Stimulated activated CD8-positive, alpha-beta memory T cell treated with anti-CD3 and anti-CD28 coated beads, Interleukin-4, amount 100 ng/mL, for 1 hour (primary cell): ENCODE measurements around the gene PLEKHJ1.
"Not testable (repeated sequence)": the region's sequence is repeated elsewhere in the genome, so short reads cannot be mapped to it uniquely, and the experiment has no call there.

Source experiments
- DNase-seq, 2 donors: peaks; one replicate each; pipeline ENCODE4 v3.0.0-alpha.2; 2020; ENCODE audit warnings: low read depth in 2 of 2, low spot score in 1 of 2

Gene PLEKHJ1, protein sequence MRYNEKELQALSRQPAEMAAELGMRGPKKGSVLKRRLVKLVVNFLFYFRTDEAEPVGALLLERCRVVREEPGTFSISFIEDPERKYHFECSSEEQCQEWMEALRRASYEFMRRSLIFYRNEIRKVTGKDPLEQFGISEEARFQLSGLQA

GRCh38 chr19:2236314-2237050 lies at the start of gene PLEKHJ1, which contains the start of gene SF3A2:
PLEKHJ1 (minus strand) TSS chr19:2236329; CDS start chr19:2236248, 81 bp downstream.
SF3A2 (plus strand) TSS chr19:2236824; CDS start chr19:2243419, 6,595 bp downstream.
- DNase-seq = peak; percentile 92 to 96

DNA sequence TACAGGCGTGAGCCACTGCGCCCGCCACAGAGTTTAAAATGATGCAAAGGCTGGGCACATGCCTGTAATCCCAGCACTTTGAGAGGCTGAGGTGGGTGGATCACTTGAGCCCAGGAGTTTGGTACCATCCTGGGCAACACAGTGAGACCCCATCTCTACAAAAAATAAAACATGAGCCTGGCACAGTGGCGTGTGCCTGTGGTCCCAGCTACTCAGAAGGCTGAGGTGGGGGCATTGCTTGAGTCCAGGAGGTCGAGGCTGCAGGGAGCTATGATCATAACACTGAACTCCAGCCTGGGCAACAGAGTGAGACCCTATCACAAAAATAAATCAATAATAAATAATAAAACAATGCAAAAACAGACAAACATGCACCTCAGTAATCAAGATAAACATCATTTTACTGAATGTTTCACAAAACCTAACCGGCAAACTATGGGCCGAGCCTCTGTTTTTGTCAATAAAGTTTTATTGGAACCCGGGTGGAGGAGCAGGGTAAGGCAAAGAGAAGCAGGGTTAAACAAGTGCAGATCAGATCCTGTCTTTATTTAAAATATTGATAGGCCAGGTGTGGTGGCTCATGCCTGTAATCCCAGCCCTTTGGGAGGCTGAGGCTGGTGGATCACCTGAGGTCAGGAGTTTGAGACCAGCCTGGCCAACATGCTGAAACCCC lies 47.8 kb upstream of the PLEKHJ1 start:
- no peak for DNase-seq

DNA sequence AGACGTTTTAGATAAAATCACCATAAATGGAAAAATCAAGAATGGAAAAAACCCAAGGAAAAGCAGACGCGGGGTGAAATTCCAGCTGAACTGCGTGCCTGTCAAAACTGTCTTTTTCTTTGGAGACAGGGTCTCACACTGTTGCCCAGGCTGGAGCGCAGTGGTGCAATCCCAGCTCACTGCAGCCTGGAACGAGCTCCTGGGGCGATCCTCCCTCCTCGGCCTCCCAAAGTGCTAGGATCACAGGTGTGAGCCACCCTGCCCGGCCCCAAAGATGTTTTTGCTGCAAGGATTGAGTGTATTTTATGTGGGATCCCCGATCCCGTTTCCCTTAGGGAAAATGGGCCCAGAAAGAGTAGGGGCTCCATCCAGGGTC lies 46.7 kb upstream of the PLEKHJ1 start:
- no peak for DNase-seq

DNA sequence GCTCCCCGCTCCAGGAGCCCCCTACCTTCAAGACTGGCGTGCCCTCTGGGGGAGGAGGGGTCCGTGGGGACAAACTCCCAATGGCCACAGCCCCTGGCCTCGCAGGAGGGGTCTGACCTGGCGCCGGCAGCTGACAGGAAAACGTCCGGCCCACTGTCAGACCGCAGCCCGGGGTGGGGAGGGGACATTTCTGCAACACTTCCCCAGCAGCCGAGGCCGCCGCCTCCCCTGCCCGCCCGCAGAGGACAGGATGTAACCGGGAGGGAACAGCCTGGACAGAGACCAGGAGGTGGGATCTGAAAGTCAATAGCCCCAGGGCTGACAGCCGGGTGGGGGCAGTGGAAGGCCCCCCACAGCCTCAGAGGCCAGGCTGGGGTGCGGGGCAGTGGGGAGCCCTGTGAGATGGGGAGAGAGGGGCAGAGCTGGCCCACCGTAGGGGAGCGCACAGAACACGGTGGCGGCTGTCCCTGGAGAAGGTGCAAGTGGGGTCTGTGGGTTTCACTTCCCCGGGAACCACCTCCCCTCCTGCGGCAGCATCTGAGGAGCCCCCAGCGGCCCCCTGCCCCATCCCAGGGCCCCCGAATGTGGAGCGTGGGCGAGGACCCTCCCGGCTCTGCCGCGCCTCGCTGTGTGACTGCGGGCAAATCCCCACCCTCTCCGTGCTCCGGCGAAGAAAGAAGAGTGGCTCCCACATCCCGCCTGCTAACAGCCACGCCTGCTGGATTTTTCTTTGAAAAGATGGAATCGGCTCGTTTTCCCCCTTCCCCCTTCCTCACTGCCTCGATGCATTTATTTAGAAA lies 46.1 kb upstream of the PLEKHJ1 start, which contains the start of gene PEAK3:
TSS of gene PEAK3 (minus strand) at position 114 of the 800 bp plus-strand sequence. CDS start 1,244 bp downstream, outside the sequence.
- no peak for DNase-seq

GRCh38 chr19:2281265-2282061 lies 45.3 kb upstream of the PLEKHJ1 start:
- not testable (repeated sequence) for DNase-seq

DNA sequence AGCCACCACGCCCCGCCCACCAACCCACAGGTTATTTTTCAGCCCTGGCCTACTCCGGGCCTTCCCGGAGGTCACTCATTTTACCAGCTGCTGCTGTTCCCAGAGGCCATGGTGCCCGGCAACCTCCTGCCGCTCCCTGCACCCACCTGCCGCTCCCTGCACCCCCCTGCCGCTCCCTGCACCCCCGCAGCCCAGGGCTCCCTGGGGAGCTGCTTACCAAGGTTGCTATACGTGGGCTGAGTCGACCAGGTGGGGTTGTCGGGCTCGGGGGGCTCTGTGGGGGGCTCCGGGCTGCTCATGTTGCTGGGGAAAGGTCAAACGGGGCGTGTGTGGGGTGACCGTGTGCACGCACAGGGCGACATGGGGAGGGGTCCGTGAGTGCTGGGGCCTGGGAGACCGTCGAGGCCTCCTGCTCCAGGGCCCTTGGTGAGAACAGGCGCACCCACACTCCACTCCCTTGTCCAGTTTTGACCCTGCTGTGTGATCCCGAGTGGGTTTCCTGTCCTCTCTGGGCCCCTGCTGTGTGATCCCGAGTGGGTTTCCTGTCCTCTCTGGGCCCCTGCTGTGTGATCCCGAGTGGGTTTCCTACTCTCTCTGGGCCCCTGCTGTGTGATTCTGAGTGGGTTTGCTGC lies 44.6 kb upstream of the PLEKHJ1 start:
- DNase-seq = no peak

DNA sequence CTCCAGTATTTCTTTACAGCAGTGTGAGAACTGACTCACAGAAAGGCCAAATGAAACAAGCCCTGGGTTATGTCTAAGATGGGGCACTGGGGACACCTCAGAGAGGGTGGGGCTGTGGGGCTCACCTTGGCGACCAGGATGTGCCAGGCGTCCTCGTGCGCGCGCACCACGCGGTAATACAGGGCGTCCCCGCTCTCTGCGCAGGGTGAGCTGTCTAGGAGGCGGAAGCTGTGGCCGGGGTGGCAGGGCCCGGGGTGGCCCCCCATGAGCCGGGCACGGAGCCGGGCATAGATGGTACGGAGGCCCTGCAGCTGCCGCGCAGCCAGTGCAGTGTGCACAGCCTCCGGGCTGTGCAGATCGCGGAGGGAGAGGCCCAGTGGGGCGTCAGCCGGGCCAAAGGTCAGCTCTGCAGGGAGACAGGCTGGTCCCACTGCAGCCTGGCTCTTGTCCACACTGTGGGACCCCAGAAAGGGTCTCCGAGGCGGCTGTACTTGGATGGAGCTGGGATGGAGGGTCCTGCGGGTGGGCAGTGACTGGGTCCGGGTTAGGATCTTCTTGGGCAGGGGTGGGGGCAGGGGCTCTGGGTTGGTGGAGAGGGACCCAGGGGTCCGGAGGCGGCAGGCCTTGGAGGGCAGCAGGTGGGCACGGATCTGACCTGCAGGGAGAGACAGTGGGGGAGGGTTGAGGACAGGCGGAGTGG lies 42.5 kb upstream of the PLEKHJ1 start:
- DNase-seq = no peak

DNA sequence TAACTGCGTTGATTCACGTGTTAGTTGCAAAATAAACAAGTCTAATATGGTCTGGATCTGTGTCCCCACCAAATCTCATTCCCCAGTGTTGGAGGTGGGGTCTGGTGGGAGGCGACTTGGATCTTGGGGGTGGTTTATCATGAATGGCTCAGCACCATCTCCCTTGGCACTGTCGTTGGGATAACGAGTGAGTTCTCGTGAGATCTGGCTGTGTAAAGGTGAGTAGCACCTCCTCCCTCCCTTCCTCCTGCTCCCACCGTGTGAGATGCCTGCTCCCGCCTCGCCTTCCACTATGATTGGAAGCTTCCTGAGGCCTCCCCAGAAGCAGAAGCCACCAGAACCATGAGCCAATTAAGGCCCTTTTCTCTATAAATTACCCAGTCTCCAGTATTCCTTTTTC lies 41.0 kb upstream of the PLEKHJ1 start:
- DNase-seq = no peak

DNA sequence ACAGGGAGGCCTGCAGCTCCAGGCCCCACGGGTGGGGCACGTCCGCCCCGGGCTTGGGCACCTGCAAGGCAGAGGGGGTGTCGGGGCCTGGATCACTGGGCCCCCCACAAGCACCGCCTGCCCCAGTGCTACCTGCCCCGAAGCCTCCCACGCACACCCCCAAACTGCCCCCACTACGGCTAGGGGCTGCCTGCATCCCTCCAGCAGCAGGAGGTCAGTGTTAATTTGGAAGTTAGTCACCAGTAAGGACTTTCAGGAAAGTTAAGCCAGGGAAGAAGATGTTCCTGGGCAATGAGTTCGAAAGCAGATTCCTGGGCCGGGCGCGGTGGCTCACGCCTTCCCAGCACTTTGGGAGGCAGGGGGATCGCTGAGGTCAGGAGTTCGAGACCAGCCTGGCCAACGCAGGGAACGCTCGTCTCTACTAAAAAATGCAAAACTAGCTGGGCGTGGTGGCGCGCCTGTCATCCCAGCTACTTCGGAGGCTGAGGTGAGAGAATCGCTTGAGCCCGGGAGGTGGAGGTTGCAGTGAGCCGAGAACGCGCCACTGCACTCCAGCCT lies 40.4 kb upstream of the PLEKHJ1 start:
- DNase-seq = no peak

DNA sequence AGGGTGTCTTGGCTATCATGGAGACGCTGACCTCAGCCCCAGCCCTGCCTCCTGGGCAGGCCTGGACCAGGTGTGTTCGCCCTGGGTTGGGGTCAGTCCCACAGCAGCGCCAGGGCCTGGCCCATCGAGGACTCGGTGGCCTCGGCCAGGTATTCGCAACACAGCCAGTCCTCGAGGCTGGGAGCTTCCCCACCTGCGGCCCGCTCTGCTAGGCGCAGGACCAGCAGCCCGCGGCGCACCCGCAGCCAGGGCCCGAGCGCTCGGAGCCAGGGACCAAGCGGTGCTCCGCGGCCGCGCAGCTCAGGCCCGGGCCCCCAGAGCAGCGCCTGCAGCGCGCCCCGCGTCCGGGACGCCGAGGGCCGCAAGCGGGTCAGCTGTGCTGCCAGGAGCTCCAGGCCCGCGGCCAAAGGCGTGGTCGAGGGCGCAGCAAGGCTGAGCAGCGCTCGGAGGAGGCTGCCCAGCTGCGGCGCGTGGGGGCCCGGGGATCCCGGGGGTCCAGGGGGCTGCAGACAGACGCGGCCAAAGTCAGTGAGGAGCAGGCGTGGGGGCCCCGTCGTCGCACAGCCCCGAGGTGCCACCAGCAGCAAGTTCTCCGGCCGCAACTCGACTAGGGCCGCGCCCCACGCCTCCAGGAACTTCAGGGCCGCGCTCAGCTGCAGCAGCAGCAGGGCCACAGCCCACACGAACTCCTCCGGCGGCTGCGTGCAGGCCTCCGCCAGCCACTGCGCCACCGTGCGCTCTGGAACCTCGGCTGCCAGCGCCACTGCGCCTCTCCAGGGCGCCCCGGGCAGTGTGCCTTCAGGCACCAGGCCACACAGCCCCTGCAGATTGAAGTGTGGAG lies 39.7 kb upstream of the PLEKHJ1 start:
- DNase-seq = no peak

DNA sequence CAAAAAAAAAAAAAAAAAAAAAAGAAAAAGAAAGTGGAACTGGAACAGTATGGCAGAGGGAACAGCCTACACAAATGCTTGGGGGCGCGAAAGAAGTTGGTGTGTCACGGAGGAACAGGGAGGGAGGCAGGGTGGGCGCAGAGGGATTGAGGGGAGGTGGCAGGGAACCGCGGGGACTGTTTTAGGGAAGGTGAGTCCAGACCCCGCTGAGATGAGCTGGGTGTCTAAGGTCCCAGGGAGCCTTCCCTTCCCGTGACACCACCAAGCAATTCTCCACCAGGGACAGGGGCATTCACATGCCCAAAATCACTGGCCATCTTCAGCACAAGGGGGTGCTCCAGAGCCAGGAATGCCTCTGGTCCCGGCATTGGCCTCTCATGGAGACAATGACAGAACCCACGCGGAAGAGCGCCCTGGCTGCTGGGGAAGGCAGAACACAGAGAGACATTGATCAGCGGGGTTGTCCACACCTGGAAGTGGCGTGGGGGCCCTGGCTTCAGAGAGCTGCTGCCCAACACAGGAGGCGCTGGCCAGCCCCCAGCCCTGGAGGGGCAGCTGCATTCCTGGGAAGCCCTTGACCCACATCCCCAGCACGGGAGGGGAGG lies 38.9 kb upstream of the PLEKHJ1 start:
- DNase-seq = no peak

DNA sequence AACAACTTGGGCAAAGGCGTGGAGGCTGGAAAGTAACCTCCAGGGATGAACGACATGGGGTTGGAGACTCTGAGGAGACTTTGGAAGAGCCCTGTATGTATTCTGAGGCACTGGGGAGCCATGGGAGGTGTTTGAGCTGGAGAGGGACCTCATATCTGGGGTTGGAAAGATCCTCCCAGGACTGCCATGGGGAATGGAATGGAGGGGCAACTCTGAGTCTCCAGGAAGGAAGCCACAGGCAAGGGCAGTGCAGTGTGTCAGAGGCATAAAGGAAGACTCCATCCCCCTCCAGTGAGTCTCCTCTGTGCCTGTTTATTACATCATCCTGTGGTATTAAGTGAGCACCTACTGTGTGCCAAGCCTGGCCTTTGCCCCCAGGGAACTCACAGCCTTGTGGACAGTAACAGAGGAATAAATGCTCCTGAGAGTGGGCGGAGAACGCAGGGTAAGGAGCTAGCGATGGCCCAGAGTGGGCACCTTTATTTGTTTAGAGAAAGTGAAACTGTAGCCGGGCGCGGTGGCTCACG lies 38.1 kb upstream of the PLEKHJ1 start:
- DNase-seq = no peak

DNA sequence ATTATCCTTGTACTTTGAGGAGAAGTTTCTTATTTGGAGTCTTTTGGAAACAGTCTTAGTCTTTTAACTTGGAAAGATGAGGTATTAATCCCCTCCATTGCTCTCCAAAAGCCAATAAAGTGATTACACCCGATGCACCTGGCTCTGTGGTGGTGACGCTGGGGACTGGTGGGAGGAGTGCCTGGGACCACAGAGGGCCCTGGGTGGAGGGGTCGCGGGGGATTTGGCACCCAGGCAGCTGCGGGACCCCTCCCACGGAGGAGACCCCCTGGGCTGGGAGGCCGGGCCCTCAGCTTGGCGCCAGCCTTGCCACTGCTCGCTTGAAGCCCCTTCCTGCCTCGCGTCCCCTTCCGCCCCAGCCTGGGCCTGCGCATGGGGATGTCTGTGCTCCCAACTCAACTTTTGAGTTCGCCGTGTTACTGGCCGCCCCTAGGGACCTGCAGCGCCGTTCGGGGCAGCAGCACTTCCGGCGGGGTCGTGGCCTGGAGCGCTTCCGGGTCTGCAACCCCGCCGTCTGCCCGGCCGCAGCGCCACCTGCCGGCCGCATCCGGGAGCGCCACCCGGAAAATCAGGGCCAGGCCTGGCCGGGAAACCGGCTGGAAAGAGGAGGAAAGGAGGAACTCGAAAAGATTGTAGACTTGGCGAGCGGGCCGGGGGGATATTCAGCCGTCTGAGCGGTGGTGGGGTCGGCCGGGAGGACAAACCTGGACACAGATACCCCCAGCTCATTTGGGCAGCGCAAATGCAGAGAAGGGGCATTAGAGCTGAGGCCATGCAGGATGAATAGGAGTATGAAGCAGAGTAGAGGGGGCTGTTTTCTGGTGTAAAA lies 37.4 kb upstream of the PLEKHJ1 start:
- peak in 1 of 2 donors; percentile 41 for DNase-seq

- no peak for DNase-seq
These were observed 35.3 kb upstream of the PLEKHJ1 start for GRCh38 chr19:2271234-2272103.

DNA sequence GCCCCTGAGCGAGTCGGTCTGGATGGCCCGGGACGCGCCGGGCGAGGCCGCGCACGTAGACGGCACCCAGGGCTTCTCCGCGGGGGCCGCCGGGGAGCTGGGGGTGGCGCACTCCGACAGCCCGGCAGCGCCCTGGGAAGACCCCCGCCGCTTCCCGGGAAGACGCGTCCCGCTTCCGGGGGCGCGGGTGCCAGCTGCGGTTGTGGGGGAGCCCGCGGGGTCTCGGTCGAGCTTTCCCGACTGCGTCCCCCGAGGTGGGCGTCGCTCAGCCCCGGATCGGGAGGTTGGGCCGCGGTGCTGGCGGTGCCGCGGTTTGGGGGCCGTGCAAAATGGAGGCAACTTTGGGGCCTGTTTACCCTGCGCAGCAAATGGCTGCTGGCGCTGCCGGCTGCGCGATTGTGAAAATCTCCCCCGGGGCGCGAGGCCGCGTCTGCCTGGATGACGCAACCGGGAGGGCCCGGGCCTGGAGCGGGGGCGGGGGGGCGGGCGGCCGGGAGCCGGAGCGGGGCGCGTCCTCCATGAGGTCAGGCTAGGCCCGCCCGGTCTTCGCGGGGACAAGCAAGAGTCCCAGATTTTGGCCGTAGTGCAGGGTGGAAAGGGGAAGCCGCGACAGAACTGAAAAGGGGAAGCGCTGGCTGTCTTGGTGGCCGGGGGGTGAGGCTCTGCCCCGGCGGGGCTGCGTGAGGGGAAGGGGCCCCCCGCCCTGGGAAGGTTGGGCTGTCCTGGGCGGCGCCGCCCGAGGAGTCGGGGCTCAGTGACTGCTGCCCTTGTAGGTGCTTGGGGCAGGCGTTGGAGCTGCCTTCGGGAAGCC lies 34.5 kb upstream of the PLEKHJ1 start:
- DNase-seq = peak in 1 of 2 donors; percentile 56
